GM12878 (cell line): Measurements from ENCODE around the gene B4GALT1. TPM values are rescaled to one million over a fixed set of nuclear protein-coding genes. Genes with fewer than 3 reads are reported as not detected.
A peak's percentile ranks its signal among the peaks of the same experiment; 100 is the strongest.

ENCODE experiments used
- BHLHE40 ChIP-seq, 2 experiments: fragments of 450-650 bp in 1 of 2; IDR thresholded peaks; 2 replicates each; pipeline ENCODE4 v1.6.1; 2011 to 2017; ENCODE audit warnings: low read depth in 2 of 2, borderline replicate concordance in 1 of 2, improper control_type of control experiment in 1 of 2, low read length in 1 of 2, mild to moderate bottlenecking in 1 of 2
- IKZF2 ChIP-seq, 2 experiments: fragments of 450-650 bp; IDR thresholded peaks; 2 replicates each; pipeline ENCODE4 v1.6.1; 2017; ENCODE audit warnings: mild to moderate bottlenecking in 2 of 2, moderate library complexity in 2 of 2
- IRF3 ChIP-seq: fragments of 450-650 bp; IDR thresholded peaks from 2 replicates; pipeline ENCODE4 v1.6.1; 2014; ENCODE audit warnings: mild to moderate bottlenecking
- MEF2A ChIP-seq: IDR thresholded peaks from 2 replicates; pipeline ENCODE4 v1.6.1; 2011; ENCODE audit warnings: low read depth, mild to moderate bottlenecking, low read length, moderate library complexity; ENCODE audit not compliant: insufficient read depth
- NFIC ChIP-seq: IDR thresholded peaks from 2 replicates; pipeline ENCODE4 v1.6.1; 2012; ENCODE audit warnings: low read depth, mild to moderate bottlenecking, inconsistent platforms, low read length, moderate library complexity
- POLR2A ChIP-seq: IDR thresholded peaks from 2 replicates; pipeline ENCODE4 v1.6.1; 2011; ENCODE audit warnings: low read depth, mild to moderate bottlenecking, low read length
- POLR2AphosphoS5 ChIP-seq: IDR thresholded peaks from 2 replicates; pipeline ENCODE4 v1.6.1; 2011; ENCODE audit warnings: mild to moderate bottlenecking, low read length, inconsistent platforms
- SPI1 ChIP-seq: IDR thresholded peaks from 2 replicates; pipeline ENCODE4 v1.6.1; 2011; ENCODE audit warnings: low read depth, mild to moderate bottlenecking, low read length, moderate library complexity, borderline replicate concordance; ENCODE audit not compliant: insufficient read depth
- TARDBP ChIP-seq: IDR thresholded peaks from 2 replicates; pipeline ENCODE4 v1.6.1; 2016; ENCODE audit warnings: borderline replicate concordance
- TBL1XR1 ChIP-seq: IDR thresholded peaks from 2 replicates; pipeline ENCODE4 v1.6.1; 2012; ENCODE audit warnings: low read depth, low read length, improper control_type of control experiment
- ZBED1 ChIP-seq: IDR thresholded peaks from 2 replicates; pipeline ENCODE4 v1.6.1; 2016; ENCODE audit warnings: borderline replicate concordance
- ZBTB11 ChIP-seq: fragments of 450-650 bp; formaldehyde crosslinking; IDR thresholded peaks from 2 replicates; pipeline ENCODE4 v1.5.0; 2022; ENCODE audit warnings: mild to moderate bottlenecking, missing genetic modification characterization
- ZBTB4 ChIP-seq: fragments of 450-650 bp; formaldehyde crosslinking; IDR thresholded peaks from 2 replicates; pipeline ENCODE4 v1.4.0; 2022; ENCODE audit warnings: mild to moderate bottlenecking, moderate library complexity
- polyA plus RNA-seq, 11 experiments: library from polyadenylated mRNA; depleted of rRNA in 4 of 11; unstranded in 6 of 11; stranded (reverse) in 5 of 11; fragments of >200 nt; fragmentation: Nextera tagmentation in 4 of 11; fragmentation: Illumina TruSeq in 1 of 11; extraction: Ambion mirVana in 4 of 11; extraction: Trizol in 1 of 11; gene quantifications; 1 replicate in 1 of 11; 2 replicates in 10 of 11; pipeline versions ENCODE4 v1.2.1 to v1.2.3, GENCODE V29; 2011 to 2016; ENCODE audit warnings: inconsistent platforms in 2 of 11, missing spikeins in 2 of 11, low read depth in 1 of 11
- total RNA-seq, 4 experiments: library from RNA; depleted of rRNA in 3 of 4; stranded (reverse); fragments of >200 nt in 3 of 4; fragmentation: Illumina TruSeq in 1 of 4; extraction: Trizol in 1 of 4; gene quantifications; 2 replicates each; pipeline versions ENCODE4 v1.2.1 to v1.2.3, GENCODE V29; 2013 to 2021

The B4GALT1 gene
- total and polyA plus RNA-seq, 10 of the 15 experiments (the other 5 are each of a cell fraction or from before 2014, with no cell fraction given): 12.7 to 79.0 (median 41.0) TPM

- peak; percentile 42; the same call in 1 of the 2 replicates for TF ChIP-seq NFIC
- peak; percentile 79 for TF ChIP-seq SPI1
- peak; percentile 58 to 64; a peak in 2 of 4 replicates for TF ChIP-seq IKZF2 (IDR thresholded peaks at IDR 0.05)
- no peak for TF ChIP-seq ZBTB4 (CRISPR knock-in tag)
- TF ChIP-seq ZBED1: no peak
- TF ChIP-seq TARDBP: no peak
- TF ChIP-seq ZBTB11: no peak
- no peak for TF ChIP-seq IRF3
- no peak for TF ChIP-seq BHLHE40 (IDR thresholded peaks at IDR 0.05; ENCODE audit: borderline replicate concordance in 1 of 2, low read depth in 2 of 2, low read length in 1 of 2)
- TF ChIP-seq POLR2AphosphoS5: no peak
- TF ChIP-seq POLR2A: no peak
- TF ChIP-seq MEF2A: 0 out of 2 replicates have a peak, but pooled peaks have one; percentile 50
- 0 out of 2 replicates have a peak, but pooled peaks have one; percentile 11 for TF ChIP-seq TBL1XR1
These were observed 13.5 kb downstream of the B4GALT1 start (continued) for GRCh38 chr9:33153666-33154065.
